Spleen (tissue), 11 donors: ENCODE data around the gene SV2C. TPM values are rescaled to one million over a fixed set of nuclear protein-coding genes. Genes with fewer than 3 reads are reported as not detected.

Experiments used
- DNase-seq: peaks from one replicate; pipeline ENCODE4 v3.0.0-alpha.2; 2020
- H3K27ac ChIP-seq, 8 donors: fragments of 200-600 bp; sonication (generic) in 7 of 8; 1 replicate in 4 of 8; 2 replicates in 4 of 8; pipeline versions ENCODE4 v1.5.0 to v1.8.0; 2016 to 2021; ENCODE audit warnings: inconsistent platforms in 4 of 8, mild to moderate bottlenecking in 4 of 8, moderate library complexity in 1 of 8
- H3K27me3 ChIP-seq, 7 donors: fragments of 200-600 bp; sonication (generic) in 6 of 7; replicated peaks in 1 of 7; 1 replicate in 4 of 7; 2 replicates in 3 of 7; pipeline versions ENCODE4 v1.5.0 to v1.8.0; 2016 to 2021; ENCODE audit warnings: inconsistent platforms in 3 of 7, mild to moderate bottlenecking in 1 of 7
- H3K36me3 ChIP-seq, 6 donors: fragments of 200-600 bp; sonication (generic) in 5 of 6; 1 replicate in 4 of 6; 2 replicates in 2 of 6; pipeline versions ENCODE4 v1.5.0 to v1.8.0; 2016 to 2021; ENCODE audit warnings: inconsistent platforms in 2 of 6
- H3K4me1 ChIP-seq, 6 donors: fragments of 200-600 bp; sonication (generic) in 5 of 6; 1 replicate in 3 of 6; 2 replicates in 3 of 6; pipeline versions ENCODE4 v1.5.0 to v1.8.0; 2016 to 2021; ENCODE audit warnings: inconsistent platforms in 3 of 6
- H3K4me3 ChIP-seq, 8 donors: fragments of 200-600 bp; sonication (generic) in 7 of 8; 1 replicate in 4 of 8; 2 replicates in 4 of 8; pipeline versions ENCODE4 v1.5.0 to v1.8.0; 2016 to 2021; ENCODE audit warnings: inconsistent platforms in 4 of 8, mild to moderate bottlenecking in 4 of 8, moderate library complexity in 2 of 8
- H3K9me3 ChIP-seq, 8 donors: fragments of 200-600 bp; sonication (generic) in 7 of 8; 1 replicate in 4 of 8; 2 replicates in 4 of 8; pipeline versions ENCODE4 v1.5.0 to v1.8.0; 2016 to 2021; ENCODE audit warnings: inconsistent platforms in 4 of 8
- POLR2A ChIP-seq, 3 donors: fragments of 450-650 bp; IDR thresholded peaks; one replicate each; pipeline ENCODE4 v1.5.1; 2017; ENCODE audit warnings: antibody characterized with exemption in 3 of 3, mild to moderate bottlenecking in 1 of 3
- POLR2AphosphoS5 ChIP-seq, 3 donors: sonication (generic); formaldehyde crosslinking; IDR thresholded peaks; one replicate each; pipeline ENCODE4 v1.5.1; 2017; ENCODE audit warnings: antibody characterized with exemption in 3 of 3
- WGBS, 5 donors: extraction: QIAGEN DNeasy Blood & Tissue Kit in 3 of 5; methylation state at CpG; one replicate each; pipeline versions ENCODE4 v1.1.5 to v1.1.7; 2013 to 2018; 5-methylcytosine and 5-hydroxymethylcytosine counted together
- intact Hi-C: fragments of 100-400 bp; cut with DNase I; formaldehyde crosslinking; loops from one replicate; pipeline ENCODE4 v1.15.0; 2023; ENCODE audit warnings: low total_unique reads
- polyA plus RNA-seq, 3 donors: library from polyadenylated mRNA; stranded (reverse); fragments of 200-250 nt; gene quantifications; one replicate each; pipeline ENCODE4 v1.2.1, GENCODE V29; 2013
- total RNA-seq, 7 donors: library from RNA; depleted of rRNA in 3 of 7; stranded (reverse); fragments of >200 nt in 3 of 7; fragmentation: NEBNext Ultra II Directional in 4 of 7; extraction: Animal tissue kit (Norgen Biotek cat#: 25700) in 4 of 7; gene quantifications; one replicate each; pipeline versions ENCODE4 v1.1.0 to v1.2.1, GENCODE V29; 2016 to 2021
- TF ChIP-seq, protein P1 (sequence below), 11 experiments: fragments of 200-600 bp in 7 of 11; fragments of 450-650 bp in 4 of 11; sonication (generic) in 4 of 11; IDR thresholded peaks in 8 of 11; conservative IDR thresholded peaks in 3 of 11; 1 replicate in 7 of 11; 2 replicates in 4 of 11; pipeline versions ENCODE4 v1.4.0 to v1.8.0; 2016 to 2021; ENCODE audit warnings: antibody characterized with exemption in 11 of 11, inconsistent platforms in 4 of 11, mild to moderate bottlenecking in 1 of 11
- donor health status: healthy with polysubstance abuse.
- donor health status: DM: no; HTN: no; CAD: no; lungs with moderate emphysema.
- donor health status: DM: no; HTN: no; CAD: no.
- donor health status: Bipolar disorder and iron deficiency.
- donor health status: healthy.
- donor health status: DM: no; HTN: no; CAD: no.
- donor health status: DM: yes; HTN: yes; CAD: no.

The SV2C gene
- total and polyA plus RNA-seq, 10 donors: 0.02 to 0.43 (median 0.11) TPM

DNA sequence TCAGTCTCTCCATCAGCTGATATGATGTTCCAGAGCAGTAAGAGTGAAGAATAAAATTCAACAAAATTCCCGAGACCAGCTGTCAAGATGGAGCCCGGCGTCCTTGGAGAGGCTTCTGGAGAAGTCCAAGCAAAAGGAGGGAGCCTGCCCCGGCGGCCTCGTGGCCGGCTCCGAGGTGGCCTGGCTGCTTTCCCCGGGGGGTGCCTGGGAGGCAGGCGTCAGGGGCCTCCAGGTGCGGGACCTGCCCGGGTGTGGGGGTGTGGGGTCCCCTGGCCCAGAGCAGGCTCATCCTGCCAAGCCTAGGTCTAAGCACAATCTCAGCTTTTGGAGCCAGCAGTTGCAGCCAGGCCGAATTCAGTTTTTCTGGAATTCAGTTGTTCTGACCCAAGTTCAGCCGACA is 197.3 kb downstream of the SV2C start:
- 89 to 97% (median 96%) methylated on average over 11 to 14 of the region's 14 CpGs for WGBS, 5 donors
- H3K9me3 ChIP-seq: no peaks in the 10 kb centered on the region
- TF ChIP-seq, protein P1, sequence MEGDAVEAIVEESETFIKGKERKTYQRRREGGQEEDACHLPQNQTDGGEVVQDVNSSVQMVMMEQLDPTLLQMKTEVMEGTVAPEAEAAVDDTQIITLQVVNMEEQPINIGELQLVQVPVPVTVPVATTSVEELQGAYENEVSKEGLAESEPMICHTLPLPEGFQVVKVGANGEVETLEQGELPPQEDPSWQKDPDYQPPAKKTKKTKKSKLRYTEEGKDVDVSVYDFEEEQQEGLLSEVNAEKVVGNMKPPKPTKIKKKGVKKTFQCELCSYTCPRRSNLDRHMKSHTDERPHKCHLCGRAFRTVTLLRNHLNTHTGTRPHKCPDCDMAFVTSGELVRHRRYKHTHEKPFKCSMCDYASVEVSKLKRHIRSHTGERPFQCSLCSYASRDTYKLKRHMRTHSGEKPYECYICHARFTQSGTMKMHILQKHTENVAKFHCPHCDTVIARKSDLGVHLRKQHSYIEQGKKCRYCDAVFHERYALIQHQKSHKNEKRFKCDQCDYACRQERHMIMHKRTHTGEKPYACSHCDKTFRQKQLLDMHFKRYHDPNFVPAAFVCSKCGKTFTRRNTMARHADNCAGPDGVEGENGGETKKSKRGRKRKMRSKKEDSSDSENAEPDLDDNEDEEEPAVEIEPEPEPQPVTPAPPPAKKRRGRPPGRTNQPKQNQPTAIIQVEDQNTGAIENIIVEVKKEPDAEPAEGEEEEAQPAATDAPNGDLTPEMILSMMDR (IDR thresholded peaks at IDR 0.05 in 8 of 11, conservative IDR thresholded peaks at IDR 0.05 in 3 of 11): no peak
- no peak for TF ChIP-seq POLR2AphosphoS5 (IDR thresholded peaks at IDR 0.05)
- no peak for TF ChIP-seq POLR2A (IDR thresholded peaks at IDR 0.05)
- H3K27me3 ChIP-seq: no peaks in the 10 kb centered on the region
- H3K36me3 ChIP-seq: no peaks in the 10 kb centered on the region
- no peak overlapping the region for H3K4me3 ChIP-seq
- DNase-seq: no peak
- intact Hi-C loops: no loop called here
- no peaks in the 10 kb centered on the region for H3K4me1 ChIP-seq
- no peak overlapping the region for H3K27ac ChIP-seq

DNA sequence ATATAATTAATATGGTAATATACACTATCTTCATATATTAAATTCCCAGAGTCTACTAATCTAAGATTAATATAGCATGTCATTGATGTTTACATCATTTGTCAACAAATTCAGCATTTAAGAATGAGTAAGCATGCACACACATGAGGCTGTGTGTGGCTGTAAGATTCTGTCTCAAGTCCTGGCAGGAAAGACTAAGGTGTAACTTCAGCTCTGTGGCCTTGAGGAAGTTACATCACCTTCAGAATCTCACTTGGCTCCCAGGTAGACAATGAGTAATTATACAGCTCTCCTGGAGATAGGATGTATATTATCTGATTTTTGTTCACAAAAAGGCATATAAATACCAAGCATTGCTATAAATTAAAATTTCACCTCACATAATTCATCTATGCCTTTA is 200.5 kb downstream of the SV2C start:
- Histone ChIP-seq H3K9me3 (no peaks in the 10 kb centered on the region), H3K4me3 (no peak overlapping the region), H3K27ac (no peak overlapping the region), H3K4me1 (no peaks in the 10 kb centered on the region), H3K27me3 (no peaks in the 10 kb centered on the region), H3K36me3 (no peaks in the 10 kb centered on the region)
- TF ChIP-seq, protein P1 (IDR thresholded peaks at IDR 0.05 in 8 of 11, conservative IDR thresholded peaks at IDR 0.05 in 3 of 11): no peak
- no peak for TF ChIP-seq POLR2AphosphoS5 (IDR thresholded peaks at IDR 0.05)
- TF ChIP-seq POLR2A (IDR thresholded peaks at IDR 0.05): no peak
- DNase-seq: no peak
- intact Hi-C loops: no loop called here

DNA sequence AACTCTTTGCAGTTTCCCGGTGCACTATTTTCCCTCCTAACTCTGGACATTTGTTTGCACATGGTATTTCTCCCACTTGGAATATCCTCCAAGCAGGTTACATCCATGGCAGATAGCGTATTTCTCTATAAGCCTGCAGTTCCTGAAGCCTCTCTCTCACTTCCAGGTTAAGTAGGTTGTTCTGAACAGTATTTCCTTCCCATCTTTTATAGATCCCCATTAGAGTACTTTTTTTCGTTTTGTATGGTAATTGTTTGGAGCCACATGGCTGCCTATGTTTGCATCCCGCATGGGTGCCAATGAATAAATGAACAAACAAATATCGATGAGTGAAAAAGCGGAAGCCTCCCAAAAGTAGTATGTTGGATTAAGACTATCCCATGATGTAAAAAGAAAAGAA is 206.5 kb downstream of the SV2C start:
- no peaks in the 10 kb centered on the region for H3K36me3 ChIP-seq
- peaks cover 0 to 25% (median 3%) of the 10 kb centered on the region in 6 donors for H3K4me1 ChIP-seq
- 77 to 91% (median 83%) methylated on average over 6 of the region's 6 CpGs for WGBS, 5 donors
- intact Hi-C loops: no loop called here
- no peak for DNase-seq
- H3K27ac ChIP-seq: no peak overlapping the region
- H3K4me3 ChIP-seq: no peak overlapping the region
- H3K9me3 ChIP-seq: no peaks in the 10 kb centered on the region
- H3K27me3 ChIP-seq: peaks cover 0 to 4% (median 0%) of the 10 kb centered on the region in 7 donors
- TF ChIP-seq POLR2AphosphoS5 (IDR thresholded peaks at IDR 0.05): no peak
- TF ChIP-seq, protein P1 (IDR thresholded peaks at IDR 0.05 in 8 of 11, conservative IDR thresholded peaks at IDR 0.05 in 3 of 11): no peak
- no peak for TF ChIP-seq POLR2A (IDR thresholded peaks at IDR 0.05)

DNA sequence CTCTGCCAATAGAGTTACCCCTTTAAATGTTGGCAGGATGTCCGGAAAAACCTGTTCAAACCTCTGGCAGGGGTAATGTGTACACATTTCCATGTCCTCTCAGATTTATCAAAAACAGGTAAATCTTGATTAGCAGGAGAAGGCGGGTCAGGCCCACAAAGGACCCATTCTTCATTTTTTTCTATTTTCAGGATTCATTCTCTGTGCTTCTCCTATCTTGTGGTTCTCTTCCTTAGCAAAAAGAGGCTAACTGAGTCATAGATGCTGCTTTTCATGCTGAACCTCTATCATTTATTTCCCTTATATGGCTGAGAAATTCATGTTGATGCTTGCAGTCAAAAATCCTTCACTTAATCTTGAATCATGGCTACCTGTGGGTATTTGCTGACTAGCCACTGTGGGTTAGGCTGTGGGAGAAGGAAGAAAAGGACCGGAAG is 207.2 kb downstream of the SV2C start:
- Histone ChIP-seq H3K9me3 (no peaks in the 10 kb centered on the region), H3K4me1 (peaks cover 0 to 31% (median 3%) of the 10 kb centered on the region in 6 donors), H3K27me3 (peaks cover 0 to 4% (median 0%) of the 10 kb centered on the region in 7 donors), H3K36me3 (no peaks in the 10 kb centered on the region), H3K4me3 (no peak overlapping the region), H3K27ac (no peak overlapping the region)
- no peak for DNase-seq
- intact Hi-C loops: no loop called here
- 72 to 88% (median 75%) methylated on average over 3 of the region's 3 CpGs for WGBS, 5 donors
- TF ChIP-seq POLR2AphosphoS5 (IDR thresholded peaks at IDR 0.05): no peak
- TF ChIP-seq POLR2A (IDR thresholded peaks at IDR 0.05): no peak
- TF ChIP-seq, protein P1 (IDR thresholded peaks at IDR 0.05 in 8 of 11, conservative IDR thresholded peaks at IDR 0.05 in 3 of 11): no peak
